NCI-H128 (cell line): ENCODE data around the gene DIPK1A.

Experiments
- DNase-seq: peaks from one replicate; lab custom pipeline; 2025; ENCODE audit not compliant: unreplicated experiment; lab: John Stamatoyannopoulos, UW

The DIPK1A gene

GRCh38 chr1:92808381-92808780, 152.9 kb downstream of the DIPK1A start:
- DNase-seq, result no peak

- DNase-seq, result no peak
Measured at GRCh38 chr1:92805216-92805615, 156.0 kb downstream of the DIPK1A start.

- DNase-seq, result no peak
Measured at GRCh38 chr1:92804721-92805201, 156.5 kb downstream of the DIPK1A start.

- no peak for DNase-seq
Measured at GRCh38 chr1:92803140-92803887, 157.9 kb downstream of the DIPK1A start.

GRCh38 chr1:92797961-92798360, 163.3 kb downstream of the DIPK1A start:
- DNase-seq, result no peak

GRCh38 chr1:92797297-92797696, 164.0 kb downstream of the DIPK1A start:
- no peak for DNase-seq

GRCh38 chr1:92795166-92795565, 166.1 kb downstream of the DIPK1A start:
- DNase-seq, result no peak

- DNase-seq, result no peak
Measured at GRCh38 chr1:92792340-92792782, 168.9 kb downstream of the DIPK1A start.
